HepG2 (cell line): ENCODE measurements around the gene SAMD4B. TPM values are rescaled to one million over a fixed set of nuclear protein-coding genes. Genes with fewer than 3 reads are reported as not detected.

Experiments used
- ARID4A ChIP-seq: sonication (generic); formaldehyde crosslinking; IDR thresholded peaks from 2 replicates; pipeline ENCODE4 v1.5.0; 2020; ENCODE audit warnings: mild to moderate bottlenecking, missing genetic modification reagents, borderline replicate concordance
- FOXO1 ChIP-seq: sonication (generic); formaldehyde crosslinking; IDR thresholded peaks from 2 replicates; pipeline ENCODE4 v1.4.0; 2020; ENCODE audit warnings: missing genetic modification reagents
- KAT8 ChIP-seq: IDR thresholded peaks from 2 replicates; pipeline ENCODE4 v1.6.1; 2016; ENCODE audit warnings: missing genetic modification reagents, missing compliant biosample characterization
- KLF16 ChIP-seq, 2 experiments: sonication (generic) in 1 of 2; formaldehyde crosslinking in 1 of 2; IDR thresholded peaks; 2 replicates each; pipeline versions ENCODE4 v1.6.1 to v1.8.0; 2016 to 2023; ENCODE audit warnings: missing genetic modification reagents in 2 of 2, missing compliant biosample characterization in 1 of 2
- NCOR1 ChIP-seq: fragments of 200-600 bp; sonication (generic); IDR thresholded peaks from 2 replicates; pipeline ENCODE4 v1.7.0; 2017; ENCODE audit warnings: antibody characterized with exemption, low read length, borderline replicate concordance
- SRY ChIP-seq: sonication (generic); formaldehyde crosslinking; IDR thresholded peaks from 2 replicates; pipeline ENCODE4 v1.8.0; 2022; ENCODE audit warnings: mild to moderate bottlenecking, missing genetic modification reagents
- TRIM22 ChIP-seq: fragments of 450-650 bp; IDR thresholded peaks from 2 replicates; pipeline ENCODE4 v1.6.1; 2017
- ZBTB38 ChIP-seq: sonication (generic); formaldehyde crosslinking; IDR thresholded peaks from 2 replicates; pipeline ENCODE4 v1.5.1; 2020; ENCODE audit warnings: mild to moderate bottlenecking, missing genetic modification reagents
- ZMYM2 ChIP-seq: sonication (generic); formaldehyde crosslinking; IDR thresholded peaks from 2 replicates; pipeline ENCODE4 v1.8.0; 2022; ENCODE audit warnings: mild to moderate bottlenecking, missing genetic modification reagents
- ZNF546 ChIP-seq: sonication (generic); formaldehyde crosslinking; conservative IDR thresholded peaks from 2 replicates; pipeline ENCODE4 v1.8.1; 2023; ENCODE audit warnings: mild to moderate bottlenecking, missing genetic modification reagents
- ZNF577 ChIP-seq: sonication (generic); formaldehyde crosslinking; IDR thresholded peaks from 2 replicates; pipeline ENCODE4 v1.4.0; 2020; ENCODE audit warnings: mild to moderate bottlenecking, low read depth, missing genetic modification reagents, borderline replicate concordance
- ZNF672 ChIP-seq: sonication (generic); formaldehyde crosslinking; IDR thresholded peaks from 2 replicates; pipeline ENCODE4 v1.8.1; 2022; ENCODE audit warnings: missing genetic modification reagents
- ZNF737 ChIP-seq: sonication (generic); formaldehyde crosslinking; IDR thresholded peaks from 2 replicates; pipeline ENCODE4 v1.5.0; 2020; ENCODE audit warnings: missing genetic modification reagents, mild to moderate bottlenecking, borderline replicate concordance
- polyA plus RNA-seq, 8 experiments: library from polyadenylated mRNA; depleted of rRNA in 3 of 8; stranded (reverse) in 7 of 8; unstranded in 1 of 8; fragments of >200 nt; fragmentation: Illumina TruSeq in 4 of 8; extraction: Trizol in 4 of 8; gene quantifications; 2 replicates each; pipeline versions ENCODE4 v1.2.1 to v1.2.3, GENCODE V29; 2011 to 2016; ENCODE audit warnings: low read depth in 4 of 8, missing spikeins in 1 of 8, mixed read lengths in 1 of 8; ENCODE audit not compliant: insufficient read depth in 1 of 8
- total RNA-seq, 5 experiments: library from RNA; depleted of rRNA; stranded (reverse); fragments of >200 nt; fragmentation: Illumina TruSeq; extraction: Trizol; gene quantifications; 2 replicates each; pipeline ENCODE4 v1.2.3, GENCODE V29; 2016; ENCODE audit warnings: low read depth in 1 of 5
- TF ChIP-seq, protein P1 (sequence below): sonication (generic); formaldehyde crosslinking; IDR thresholded peaks from 2 replicates; pipeline ENCODE4 v1.8.0; 2022; ENCODE audit warnings: mild to moderate bottlenecking, missing genetic modification reagents, borderline replicate concordance
- TF ChIP-seq, protein P2 (sequence below): sonication (generic); IDR thresholded peaks from 2 replicates; pipeline ENCODE4 v1.6.1; 2016; ENCODE audit warnings: low read depth, borderline replicate concordance
- TF ChIP-seq, protein P3 (sequence below): sonication (generic); formaldehyde crosslinking; IDR thresholded peaks from 2 replicates; pipeline ENCODE4 v1.5.0; 2020; ENCODE audit warnings: missing genetic modification reagents, mild to moderate bottlenecking, borderline replicate concordance
- TF ChIP-seq, protein P4 (sequence below): sonication (generic); formaldehyde crosslinking; IDR thresholded peaks from 2 replicates; pipeline ENCODE4 v1.5.0; 2020; ENCODE audit warnings: missing genetic modification reagents

Gene SAMD4B
- total and polyA plus RNA-seq, 2 of the 13 experiments (the other 11 are each of a cell fraction or from before 2014, with no cell fraction given) = 26.0 to 31.8 TPM

GRCh38 chr19:39397360-39398296, 55.4 kb downstream of the SAMD4B start (continued):
- TF ChIP-seq ZNF672 = no peak
- TF ChIP-seq ZMYM2 (CRISPR knock-in tag) = peak; percentile 93
- TF ChIP-seq, protein P1, sequence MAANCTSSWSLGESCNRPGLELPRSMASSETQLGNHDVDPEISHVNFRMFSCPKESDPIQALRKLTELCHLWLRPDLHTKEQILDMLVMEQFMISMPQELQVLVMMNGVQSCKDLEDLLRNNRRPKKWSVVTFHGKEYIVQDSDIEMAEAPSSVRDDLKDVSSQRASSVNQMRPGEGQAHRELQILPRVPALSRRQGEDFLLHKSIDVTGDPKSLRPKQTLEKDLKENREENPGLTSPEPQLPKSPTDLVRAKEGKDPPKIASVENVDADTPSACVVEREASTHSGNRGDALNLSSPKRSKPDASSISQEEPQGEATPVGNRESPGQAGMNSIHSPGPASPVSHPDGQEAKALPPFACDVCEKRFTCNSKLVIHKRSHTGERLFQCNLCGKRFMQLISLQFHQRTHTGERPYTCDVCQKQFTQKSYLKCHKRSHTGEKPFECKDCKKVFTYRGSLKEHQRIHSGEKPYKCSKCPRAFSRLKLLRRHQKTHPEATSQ (CRISPR knock-in tag) = no peak
- TF ChIP-seq FOXO1 (CRISPR knock-in tag) = peak; percentile 94
- TF ChIP-seq ZNF737 (CRISPR knock-in tag) = no peak
- TF ChIP-seq ZNF546 (CRISPR knock-in tag) = no peak
- no peak for TF ChIP-seq ZNF577 (CRISPR knock-in tag)
- peak; percentile 85 for TF ChIP-seq ARID4A (CRISPR knock-in tag)
- peak; percentile 88; the same call in 1 of the 2 replicates for TF ChIP-seq NCOR1
- peak; percentile 85; the same call in 1 of the 2 replicates for TF ChIP-seq KAT8
- TF ChIP-seq, protein P2, sequence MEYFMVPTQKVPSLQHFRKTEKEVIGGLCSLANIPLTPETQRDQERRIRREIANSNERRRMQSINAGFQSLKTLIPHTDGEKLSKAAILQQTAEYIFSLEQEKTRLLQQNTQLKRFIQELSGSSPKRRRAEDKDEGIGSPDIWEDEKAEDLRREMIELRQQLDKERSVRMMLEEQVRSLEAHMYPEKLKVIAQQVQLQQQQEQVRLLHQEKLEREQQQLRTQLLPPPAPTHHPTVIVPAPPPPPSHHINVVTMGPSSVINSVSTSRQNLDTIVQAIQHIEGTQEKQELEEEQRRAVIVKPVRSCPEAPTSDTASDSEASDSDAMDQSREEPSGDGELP = peak; percentile 78; the same call in 1 of the 2 replicates
- TF ChIP-seq, protein P3, sequence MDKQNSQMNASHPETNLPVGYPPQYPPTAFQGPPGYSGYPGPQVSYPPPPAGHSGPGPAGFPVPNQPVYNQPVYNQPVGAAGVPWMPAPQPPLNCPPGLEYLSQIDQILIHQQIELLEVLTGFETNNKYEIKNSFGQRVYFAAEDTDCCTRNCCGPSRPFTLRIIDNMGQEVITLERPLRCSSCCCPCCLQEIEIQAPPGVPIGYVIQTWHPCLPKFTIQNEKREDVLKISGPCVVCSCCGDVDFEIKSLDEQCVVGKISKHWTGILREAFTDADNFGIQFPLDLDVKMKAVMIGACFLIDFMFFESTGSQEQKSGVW (CRISPR knock-in tag) = no peak
- TF ChIP-seq SRY (CRISPR knock-in tag) = no peak; the same call in none of the 2 replicates
- peak; percentile 93 for TF ChIP-seq ZBTB38 (CRISPR knock-in tag)
- TF ChIP-seq, protein P4, sequence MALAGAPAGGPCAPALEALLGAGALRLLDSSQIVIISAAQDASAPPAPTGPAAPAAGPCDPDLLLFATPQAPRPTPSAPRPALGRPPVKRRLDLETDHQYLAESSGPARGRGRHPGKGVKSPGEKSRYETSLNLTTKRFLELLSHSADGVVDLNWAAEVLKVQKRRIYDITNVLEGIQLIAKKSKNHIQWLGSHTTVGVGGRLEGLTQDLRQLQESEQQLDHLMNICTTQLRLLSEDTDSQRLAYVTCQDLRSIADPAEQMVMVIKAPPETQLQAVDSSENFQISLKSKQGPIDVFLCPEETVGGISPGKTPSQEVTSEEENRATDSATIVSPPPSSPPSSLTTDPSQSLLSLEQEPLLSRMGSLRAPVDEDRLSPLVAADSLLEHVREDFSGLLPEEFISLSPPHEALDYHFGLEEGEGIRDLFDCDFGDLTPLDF (CRISPR knock-in tag) = no peak
- peak in 1 of 2 experiments; percentile 75; a peak in 1 of 4 replicates for TF ChIP-seq KLF16 (CRISPR knock-in tag; IDR thresholded peaks at IDR 0.05)
- TF ChIP-seq TRIM22 = no peak
